HG03103 (cell line): ENCODE data around the gene LAMP5.

Source experiments
- ATAC-seq: cut with Tn5 transposase; IDR thresholded peaks from one replicate; pipeline ENCODE4 v1.9.1; 2021; ENCODE audit warnings: low read depth; ENCODE audit not compliant: unreplicated experiment

Gene LAMP5

DNA sequence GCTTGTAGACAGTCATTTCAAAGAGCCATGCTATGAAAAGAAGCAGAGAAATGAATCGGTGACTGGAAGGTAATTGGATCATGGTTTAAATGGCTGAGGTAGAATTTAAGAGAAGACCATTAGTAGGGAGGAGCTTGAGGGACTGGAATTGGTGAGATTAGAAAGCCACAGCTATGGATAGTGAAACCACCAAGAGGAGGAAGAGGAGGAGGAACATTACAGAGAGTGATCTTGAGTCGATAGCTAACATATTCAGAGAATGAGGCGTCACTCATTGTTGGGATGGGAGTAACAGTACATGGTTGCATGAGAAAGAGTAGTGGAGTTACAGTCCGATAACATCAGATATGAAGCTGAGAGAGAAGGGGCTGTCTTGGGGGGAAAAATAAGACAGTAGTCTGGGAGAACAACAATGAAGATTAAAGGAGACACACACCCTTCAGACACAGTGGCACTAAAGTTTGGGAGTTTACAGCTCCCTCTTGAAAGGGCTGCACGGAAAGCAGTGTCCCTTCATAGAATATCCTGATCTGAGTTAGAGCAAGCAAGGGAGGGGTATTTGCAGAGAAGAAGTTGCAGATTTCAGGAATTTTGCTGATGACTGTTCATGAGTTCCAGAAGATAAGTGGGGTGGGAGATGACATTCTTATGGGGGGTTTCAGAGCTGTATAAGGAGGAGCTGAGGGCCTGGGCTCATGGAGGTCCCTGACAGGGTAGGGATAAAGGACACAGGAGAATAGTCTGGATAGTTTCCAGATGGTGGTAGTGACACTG is 15.1 kb upstream of the LAMP5 start:
- ATAC-seq, result no peak

DNA sequence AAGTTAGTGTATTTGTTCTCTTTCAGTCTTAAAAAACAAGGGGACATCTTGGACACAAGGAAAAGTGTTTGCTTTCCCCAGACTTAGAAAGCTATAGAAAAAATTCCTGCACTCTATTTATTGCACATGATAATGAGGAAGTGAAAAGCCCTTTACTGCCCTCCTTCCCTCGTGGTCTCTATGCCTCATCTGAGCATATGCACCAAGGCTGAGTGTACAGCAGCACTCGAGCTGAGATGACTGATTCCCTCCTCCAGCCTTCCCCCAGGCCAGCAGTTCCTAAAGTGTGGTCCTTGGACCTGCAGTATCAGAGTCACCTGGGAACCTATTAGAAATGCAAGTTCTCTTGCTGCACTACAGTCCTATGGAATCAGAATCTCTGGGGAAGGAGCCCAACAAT is 14.3 kb upstream of the LAMP5 start:
- ATAC-seq, result no peak

DNA sequence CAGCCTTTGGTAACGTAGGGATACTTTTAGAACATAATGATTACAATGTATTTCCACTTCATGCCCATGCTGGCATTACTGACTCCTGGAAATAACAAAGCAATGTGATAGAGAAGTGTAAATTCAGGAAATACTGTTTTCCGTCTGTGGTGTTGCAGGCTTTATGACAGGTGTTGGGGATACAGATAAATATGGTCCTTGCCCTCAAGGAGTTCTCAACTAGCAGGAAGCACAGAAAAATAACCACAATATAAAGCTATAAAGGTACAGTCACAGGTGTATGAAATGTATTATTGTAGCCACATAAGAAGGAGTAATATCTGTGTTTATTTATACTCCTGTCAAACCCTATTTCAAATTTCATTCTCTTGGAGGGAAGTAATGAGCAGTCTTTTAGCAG is 12.9 kb upstream of the LAMP5 start:
- ATAC-seq, result no peak

DNA sequence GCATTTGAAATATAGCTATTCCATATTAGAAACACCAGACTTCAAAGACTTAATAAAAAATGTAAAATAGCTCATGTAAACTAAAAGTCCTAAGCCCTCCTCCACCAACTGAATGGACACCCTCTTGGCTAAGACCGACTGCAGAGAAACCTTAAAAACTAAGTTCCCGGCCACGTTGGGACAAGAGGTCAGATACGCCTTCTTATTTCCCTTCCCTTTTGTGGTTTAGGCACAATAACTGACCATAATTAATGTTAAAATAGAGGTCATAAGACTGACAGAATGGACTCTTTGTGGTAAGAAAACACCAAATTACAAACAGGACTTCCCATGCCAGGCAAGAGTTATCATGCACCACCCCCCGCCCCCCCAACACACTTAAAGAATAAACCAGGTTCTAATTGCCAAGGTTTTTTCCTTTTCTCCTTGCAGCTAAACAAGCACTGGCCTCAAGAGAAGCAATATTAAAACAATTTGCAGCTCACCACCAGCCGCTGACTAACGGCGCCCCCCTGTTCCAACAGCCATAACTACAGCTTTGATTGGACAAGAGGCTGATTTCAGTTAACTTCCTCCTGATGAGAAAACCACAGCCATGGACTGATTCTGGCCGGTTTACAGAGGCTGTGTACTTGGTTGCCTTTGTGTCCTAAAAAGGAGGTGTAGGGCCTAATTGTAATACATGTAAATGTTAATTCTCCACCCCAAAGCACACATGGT is 10.7 kb upstream of the LAMP5 start:
- no peak for ATAC-seq

DNA sequence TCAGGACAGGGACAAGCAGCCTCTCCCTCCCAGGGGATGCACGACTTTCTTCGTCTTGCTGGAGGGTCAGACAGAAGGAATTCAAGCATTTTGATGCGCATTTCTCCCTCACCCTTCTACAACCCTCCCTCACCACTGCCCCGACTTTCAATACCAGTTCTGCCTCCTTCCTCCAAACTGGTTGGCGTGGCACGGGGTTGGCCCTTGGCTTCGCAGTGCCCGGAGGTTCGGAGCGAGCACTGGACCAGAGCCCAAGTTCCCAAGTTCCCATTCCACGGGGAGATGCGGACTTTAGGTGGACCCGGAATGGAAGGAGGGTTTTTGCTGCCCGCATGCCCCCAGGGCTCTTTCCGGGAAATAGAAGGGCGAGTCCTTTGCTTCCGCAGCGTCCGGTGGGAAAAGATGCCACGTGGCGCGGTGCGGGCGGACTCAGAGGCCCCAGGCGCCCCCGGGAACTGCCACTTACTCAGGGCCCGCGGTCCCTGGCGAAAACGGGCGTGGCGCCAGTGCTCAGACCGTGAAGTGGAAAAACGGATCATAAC is 8.0 kb upstream of the LAMP5 start:
- ATAC-seq, result no peak

DNA sequence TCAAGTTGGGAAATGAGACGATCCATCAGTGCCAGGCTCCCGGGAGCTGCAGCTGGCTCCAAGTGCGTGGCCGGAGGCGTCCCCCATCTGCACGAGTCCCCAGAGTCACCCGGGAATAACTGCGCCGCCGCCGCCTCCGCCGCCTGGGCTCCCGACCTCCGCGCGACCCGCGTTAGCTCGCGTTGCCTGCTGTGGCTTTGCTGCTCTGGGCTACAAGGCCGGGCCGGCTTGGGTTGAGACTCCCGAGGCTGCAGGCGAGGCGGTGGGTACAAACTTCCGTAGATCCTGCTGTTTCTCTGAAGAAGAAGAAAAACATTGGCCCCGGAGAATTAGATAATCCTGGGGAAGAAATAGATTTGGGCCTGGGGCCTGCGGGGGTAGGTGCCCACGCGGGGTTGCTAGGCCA is 7.4 kb upstream of the LAMP5 start:
- ATAC-seq, result no peak

DNA sequence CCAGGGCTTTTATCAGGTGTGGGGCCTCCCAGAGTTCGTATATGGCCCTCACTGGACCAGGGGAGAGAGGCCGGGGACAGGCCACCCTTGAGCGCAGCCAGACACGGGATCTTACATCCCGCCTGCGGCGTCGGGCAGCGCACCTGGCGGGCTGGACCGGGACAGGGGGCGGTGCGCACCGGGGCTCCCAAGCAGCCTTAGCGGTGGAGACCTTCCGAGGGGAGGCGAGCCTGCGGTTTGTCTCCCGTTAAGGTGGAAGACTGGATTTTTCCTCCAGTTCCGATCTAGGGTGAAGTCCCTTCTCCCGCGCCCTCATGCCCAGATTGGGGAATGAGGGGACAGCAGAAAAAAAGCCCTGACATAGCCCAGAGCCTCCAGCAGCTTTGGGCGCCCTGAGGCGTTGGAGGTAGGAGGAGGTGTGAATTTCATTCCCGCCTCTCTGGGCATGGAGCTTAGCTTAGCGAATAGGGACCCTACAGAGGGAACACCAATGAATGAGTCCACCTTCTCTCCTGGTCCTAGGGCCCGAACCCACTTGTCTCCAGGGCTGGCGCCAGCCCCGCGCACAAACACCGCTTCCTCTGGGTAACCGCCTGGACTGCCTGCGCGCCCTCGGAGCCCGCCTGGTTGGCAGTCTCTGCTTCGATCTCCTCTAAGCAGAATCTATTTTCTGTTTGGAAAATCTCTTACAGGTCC is 6.7 kb upstream of the LAMP5 start:
- ATAC-seq, result no peak

DNA sequence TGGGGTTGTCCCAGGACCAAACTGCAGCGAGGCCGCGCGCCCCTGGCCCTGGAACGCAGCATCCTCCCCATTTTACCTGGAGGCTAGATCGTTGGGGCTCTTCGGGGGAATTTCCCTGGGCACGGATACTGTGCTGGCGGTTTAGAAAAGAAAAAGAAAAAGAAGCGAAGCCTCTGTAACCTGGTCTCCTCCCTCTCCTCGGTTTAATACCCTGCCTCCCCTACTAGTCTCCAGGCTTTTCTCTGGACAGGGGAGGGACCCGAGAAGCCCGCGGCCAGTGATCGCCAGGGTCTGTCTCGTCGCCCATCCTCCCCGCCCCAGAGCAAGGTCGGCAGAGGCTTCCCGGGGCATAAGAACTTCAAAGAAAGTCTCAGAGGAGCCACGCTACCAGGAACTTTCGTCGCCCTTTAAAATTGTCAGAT is 6.1 kb upstream of the LAMP5 start:
- ATAC-seq, result no peak

DNA sequence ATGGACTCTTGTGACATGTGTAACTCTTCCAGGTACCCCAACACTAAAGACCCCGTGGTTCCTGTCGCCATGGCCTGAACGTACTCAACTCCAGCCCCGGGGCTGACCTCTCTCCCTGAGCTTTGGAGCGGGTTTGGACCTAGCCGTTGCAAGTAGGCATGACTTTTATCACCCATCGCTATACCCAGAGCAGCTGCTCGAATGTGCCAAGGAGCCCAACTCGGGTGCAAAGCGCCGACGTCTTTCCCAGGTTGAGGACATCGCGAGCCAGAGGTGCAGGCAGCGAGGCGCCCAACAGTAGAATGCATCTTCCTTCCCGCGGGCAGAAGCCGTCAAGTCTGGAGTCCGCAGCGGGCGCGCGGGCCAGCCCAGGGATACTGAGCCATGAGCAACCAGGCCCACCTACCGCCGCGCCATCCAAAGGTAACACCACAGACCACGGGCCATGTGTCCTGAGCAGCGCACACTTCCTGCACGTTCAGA is 5.7 kb upstream of the LAMP5 start:
- ATAC-seq, result no peak

DNA sequence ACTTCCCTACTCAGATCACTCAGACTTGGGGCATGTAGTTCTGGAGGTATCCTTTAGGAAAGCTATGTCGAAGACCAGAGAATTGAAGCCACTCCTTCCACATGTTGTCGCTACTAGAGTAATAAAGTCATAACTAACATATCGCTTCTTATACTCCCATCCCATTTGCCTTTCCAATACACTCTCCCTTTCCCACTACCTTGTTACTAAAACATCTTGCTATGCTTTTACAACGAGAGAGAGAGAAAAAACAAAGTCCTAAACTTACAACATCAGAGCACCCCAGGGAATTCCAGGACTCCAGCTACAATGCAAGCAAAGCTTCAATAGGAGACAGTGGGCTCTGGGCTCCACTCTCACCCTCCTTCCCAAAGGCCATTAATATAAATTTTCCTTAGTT is 5.1 kb upstream of the LAMP5 start:
- no peak for ATAC-seq

DNA sequence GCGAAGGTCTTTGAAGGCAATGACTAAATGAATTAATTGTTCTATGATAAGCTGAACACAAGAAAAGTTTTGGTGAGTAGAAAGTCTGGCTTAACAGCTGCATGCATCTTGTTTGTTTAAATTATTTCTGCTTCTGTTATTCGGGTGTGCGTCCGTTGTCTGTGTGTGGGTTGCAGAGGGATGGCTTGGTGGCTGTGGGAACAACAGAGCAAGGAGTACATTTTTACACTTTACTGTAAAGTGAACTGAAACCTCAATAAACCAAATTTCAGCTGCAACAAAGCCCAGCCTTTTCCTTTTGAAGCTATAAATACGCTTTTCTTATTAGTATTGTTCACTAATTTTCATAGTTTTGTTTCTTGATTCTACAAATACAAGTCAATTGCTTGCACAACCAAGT is 3.5 kb upstream of the LAMP5 start:
- ATAC-seq, result no peak

DNA sequence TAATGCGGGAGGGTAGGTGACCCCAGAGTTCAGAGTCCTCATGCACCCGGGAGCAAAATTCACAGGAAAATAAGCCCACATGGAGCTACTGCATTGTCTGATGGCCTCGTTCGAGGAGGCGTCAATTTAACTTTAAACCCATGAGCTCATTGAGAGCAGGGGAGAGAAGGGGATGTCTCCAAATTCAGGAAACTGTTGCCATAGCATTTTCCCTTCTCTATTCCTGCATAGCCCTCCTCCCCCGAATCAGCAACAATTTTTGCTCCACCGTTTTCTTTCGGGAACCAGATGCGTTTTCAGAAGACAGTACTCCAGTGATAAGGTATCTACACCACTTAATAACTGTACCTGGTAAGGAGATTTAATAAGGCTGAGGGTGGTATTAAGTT is 324 bp upstream of the LAMP5 start:
- no peak for ATAC-seq

DNA sequence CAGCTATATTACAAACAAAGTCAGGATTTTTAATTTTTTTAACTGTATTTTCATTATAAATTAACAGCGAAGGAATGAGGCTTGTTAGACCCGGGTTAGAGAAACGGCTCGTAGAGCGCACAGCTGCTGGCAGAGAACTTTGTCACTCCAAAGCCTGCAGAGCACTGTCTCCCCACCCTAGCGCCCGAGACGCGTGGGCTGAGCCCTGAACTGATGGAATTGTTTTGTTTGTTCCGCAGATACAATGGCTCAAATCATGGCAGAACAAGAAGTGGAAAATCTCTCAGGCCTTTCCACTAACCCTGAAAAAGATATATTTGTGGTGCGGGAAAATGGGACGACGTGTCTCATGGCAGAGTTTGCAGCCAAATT is 810 bp downstream of the LAMP5 start:
- ATAC-seq, result no peak

DNA sequence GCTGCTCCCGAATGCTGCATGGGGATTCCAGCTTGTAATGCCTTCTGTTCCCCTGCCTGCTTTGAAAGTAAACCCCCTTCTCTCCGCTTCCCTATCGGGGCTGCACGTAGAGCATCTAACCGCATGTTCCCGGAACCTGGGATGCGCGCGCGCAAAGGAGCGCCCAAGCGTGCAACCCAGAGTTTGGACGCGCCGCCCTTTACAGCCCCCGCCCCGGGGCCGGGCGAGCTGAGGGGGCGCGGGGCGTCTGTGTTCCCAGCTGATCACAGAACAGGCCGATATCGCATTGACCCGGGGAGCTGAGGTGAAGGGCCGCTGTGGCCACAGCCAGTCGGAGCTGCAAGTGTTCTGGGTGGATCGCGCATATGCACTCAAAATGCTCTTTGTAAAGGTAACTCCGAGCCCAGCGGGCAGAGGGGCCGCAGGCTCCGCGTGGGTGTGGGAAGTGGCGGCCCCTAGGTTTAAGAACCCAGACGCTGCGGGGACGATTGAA is 1.4 kb downstream of the LAMP5 start:
- no peak for ATAC-seq

DNA sequence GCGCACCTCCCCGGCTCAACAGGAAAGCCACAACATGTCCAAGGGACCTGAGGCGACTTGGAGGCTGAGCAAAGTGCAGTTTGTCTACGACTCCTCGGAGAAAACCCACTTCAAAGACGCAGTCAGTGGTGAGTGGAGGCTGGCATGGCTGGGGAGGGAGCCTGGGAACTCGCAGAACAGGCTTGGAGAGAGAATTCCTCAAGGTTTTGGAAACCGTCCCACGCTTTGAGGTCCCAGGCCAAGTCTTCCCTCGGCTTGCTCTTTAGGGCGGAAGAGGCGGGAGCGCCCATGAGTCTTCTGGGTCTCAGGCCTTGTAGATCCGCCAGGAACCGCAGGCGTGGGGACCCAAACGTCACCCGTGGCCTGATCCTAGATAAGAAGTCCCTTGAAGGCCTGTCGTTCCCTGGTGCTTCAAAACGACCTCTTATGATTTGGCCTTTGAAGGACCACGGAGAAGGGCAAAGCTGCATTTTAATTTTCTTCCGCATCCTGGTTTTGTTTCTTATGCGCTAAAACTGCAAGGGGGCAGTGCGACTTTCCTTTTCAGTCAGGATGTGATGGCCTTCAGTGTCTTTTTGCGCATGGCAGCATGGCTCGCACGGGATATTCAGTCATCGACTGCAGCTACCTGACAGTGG is 2.0 kb downstream of the LAMP5 start:
- ATAC-seq, result no peak

DNA sequence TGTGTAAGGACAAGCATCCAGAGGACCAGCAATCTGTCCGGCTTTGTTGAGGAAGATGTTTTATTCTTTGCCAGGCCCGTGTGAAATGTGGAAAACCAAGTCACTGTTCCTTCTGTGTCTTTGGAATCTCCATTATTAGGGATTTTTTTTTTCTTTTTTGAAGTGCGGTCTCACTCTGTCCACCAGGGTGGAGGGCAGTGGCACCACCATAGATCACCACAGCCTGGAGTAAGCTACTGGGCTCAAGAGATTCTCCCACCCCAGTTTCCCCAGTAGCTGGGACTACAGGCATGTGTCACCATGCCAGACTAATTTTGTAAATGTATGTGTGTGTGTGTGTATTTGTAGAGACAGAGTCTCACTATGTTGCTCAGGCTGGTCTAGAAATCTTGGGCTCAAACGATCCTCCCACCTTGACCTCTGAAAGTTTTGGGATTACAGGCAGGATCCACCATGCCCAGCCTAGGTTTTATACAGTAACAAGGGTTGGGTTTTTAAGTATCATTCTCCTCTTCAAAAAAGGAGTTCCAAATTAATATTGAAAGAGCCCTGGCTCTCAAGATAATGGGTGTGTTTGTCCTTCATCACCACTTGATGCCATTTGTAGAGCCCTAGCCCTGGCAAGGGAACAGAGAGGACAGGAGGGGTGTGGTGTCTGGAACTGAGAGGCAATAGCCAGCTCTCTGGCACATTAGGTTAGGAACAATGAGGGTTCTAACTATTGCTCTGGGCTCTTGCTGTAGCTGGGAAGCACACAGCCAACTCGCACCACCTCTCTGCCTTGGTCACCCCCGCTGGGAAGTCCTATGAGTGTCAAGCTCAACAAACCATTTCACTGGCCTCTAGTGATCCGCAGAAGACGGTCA is 3.1 kb downstream of the LAMP5 start:
- ATAC-seq, result no peak

DNA sequence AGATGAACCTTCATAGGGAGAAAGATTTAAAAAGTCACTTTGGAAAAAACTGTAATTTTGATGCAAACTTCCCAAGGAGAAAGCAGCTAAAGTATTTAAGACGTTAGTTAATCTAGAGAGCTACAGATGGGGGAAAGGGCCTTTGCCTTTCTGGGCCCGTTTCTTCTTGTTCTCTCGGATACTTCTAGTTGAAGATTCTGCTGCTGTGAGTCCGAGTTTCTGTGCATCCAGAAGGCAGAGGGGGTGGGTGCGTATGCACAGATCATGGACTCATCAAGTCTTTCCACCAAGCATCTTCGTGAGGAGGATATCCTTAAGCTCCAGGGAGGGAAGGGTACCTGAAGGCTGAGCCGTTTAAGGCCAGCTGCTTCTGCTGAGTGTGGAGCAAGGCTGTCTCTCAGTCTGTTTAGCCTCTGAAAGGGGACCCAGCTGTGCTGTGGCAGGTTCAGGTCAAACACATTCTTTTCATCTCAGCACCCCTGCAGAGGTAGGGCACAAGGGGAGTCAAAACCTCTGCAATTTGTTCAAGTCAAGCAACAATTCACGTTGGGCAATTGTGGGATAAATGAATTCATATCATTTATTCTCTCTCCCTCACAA is 4.3 kb downstream of the LAMP5 start:
- no peak for ATAC-seq

DNA sequence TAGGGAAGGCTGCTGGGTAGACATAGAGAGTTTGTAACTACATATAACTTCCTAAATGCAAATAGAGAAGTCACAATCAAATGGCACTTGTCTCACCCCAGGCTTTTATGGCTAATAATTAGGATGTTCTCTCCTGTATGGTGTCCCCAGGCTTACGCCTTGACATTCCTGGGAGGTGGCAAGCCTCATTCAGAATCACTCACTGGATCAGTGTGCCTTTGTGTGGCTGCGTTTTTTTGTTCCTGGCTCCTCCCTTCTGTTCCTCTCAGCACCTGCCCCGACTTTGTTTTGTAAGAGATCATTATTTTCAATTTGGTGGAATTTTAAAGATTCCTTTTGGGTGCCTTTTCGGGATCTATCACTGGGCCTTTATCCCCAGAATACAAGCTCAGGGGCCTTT is 5.7 kb downstream of the LAMP5 start:
- ATAC-seq, result no peak

DNA sequence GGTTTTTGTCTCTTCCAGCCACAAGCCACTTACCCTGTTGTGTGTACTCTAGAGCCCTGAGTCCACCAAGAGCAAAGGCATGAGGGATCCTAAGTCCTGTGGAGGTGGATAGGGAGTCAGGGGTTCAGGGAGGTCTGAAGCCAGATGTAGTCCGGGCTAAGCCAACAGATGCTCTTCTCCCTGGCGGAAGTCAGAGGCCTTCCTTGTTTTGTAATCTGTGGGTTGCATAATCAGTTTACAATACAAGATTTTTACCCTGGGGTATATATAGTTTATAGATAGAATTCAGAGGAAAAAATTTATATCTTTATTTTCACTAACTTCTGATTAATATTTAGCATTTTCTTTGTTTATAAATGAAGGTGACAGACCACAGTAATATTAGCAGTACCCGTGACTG is 9.2 kb downstream of the LAMP5 start:
- ATAC-seq, result no peak
